MM.1S (cell line): Measurements from ENCODE around the gene FBLIM1.
A peak's percentile ranks its signal among the peaks of the same experiment; 100 is the strongest.

Experiments used
- DNase-seq: peaks from one replicate; pipeline ENCODE4 v3.0.0-alpha.2; 2015
- H2AFZ ChIP-seq: fragments of 300-600 bp; sonication (generic); 2 replicates; pipeline ENCODE4 v1.6.0; 2016; ENCODE audit warnings: antibody characterized with exemption, low read length
- H3F3A ChIP-seq: fragments of 300-600 bp; sonication (generic); 2 replicates; pipeline ENCODE4 v1.6.1; 2016; ENCODE audit warnings: mild to moderate bottlenecking, antibody characterized with exemption, low read length, moderate library complexity, mixed read lengths; ENCODE audit not compliant: insufficient read depth
- H3K27ac ChIP-seq: fragments of 300-600 bp; sonication (generic); 2 replicates; pipeline ENCODE4 v1.5.1; 2016; ENCODE audit warnings: mild to moderate bottlenecking, low read length
- H3K27me3 ChIP-seq: fragments of 300-600 bp; sonication (generic); replicated peaks from 2 replicates; pipeline ENCODE4 v1.6.0; 2016; ENCODE audit warnings: low read length; ENCODE audit not compliant: insufficient read depth
- H3K36me3 ChIP-seq: fragments of 300-600 bp; sonication (generic); replicated peaks from 2 replicates; pipeline ENCODE4 v1.6.1; 2016; ENCODE audit warnings: mild to moderate bottlenecking, low read length, mixed read lengths; ENCODE audit not compliant: insufficient read depth
- H3K4me1 ChIP-seq: fragments of 300-600 bp; sonication (generic); 2 replicates; pipeline ENCODE4 v1.6.1; 2016; ENCODE audit warnings: low read length, mixed read lengths
- H3K4me2 ChIP-seq: fragments of 300-600 bp; sonication (generic); 2 replicates; pipeline ENCODE4 v1.6.0; 2016; ENCODE audit warnings: low read depth, low read length
- H3K4me3 ChIP-seq: fragments of 300-600 bp; sonication (generic); 2 replicates; pipeline ENCODE4 v1.5.1; 2016; ENCODE audit warnings: low read length, mixed read lengths
- H3K79me2 ChIP-seq: fragments of 300-600 bp; sonication (generic); 2 replicates; pipeline ENCODE4 v1.6.1; 2016; ENCODE audit warnings: mixed run types, low read length, mixed read lengths
- H3K9ac ChIP-seq: fragments of 300-600 bp; sonication (generic); 2 replicates; pipeline ENCODE4 v1.6.1; 2016; ENCODE audit warnings: low read length, mixed read lengths
- H3K9me2 ChIP-seq: fragments of 300-600 bp; sonication (generic); replicated peaks from 2 replicates; pipeline ENCODE4 v1.6.1; 2016; ENCODE audit warnings: mild to moderate bottlenecking, low read length, mixed read lengths; ENCODE audit not compliant: insufficient read depth
- H3K9me3 ChIP-seq: fragments of 300-600 bp; sonication (generic); replicated peaks from 2 replicates; pipeline ENCODE4 v1.6.1; 2016; ENCODE audit warnings: mild to moderate bottlenecking, low read length, mixed read lengths; ENCODE audit not compliant: insufficient read depth
- H4K20me1 ChIP-seq: fragments of 300-600 bp; sonication (generic); 2 replicates; pipeline ENCODE4 v1.6.1; 2016; ENCODE audit warnings: mild to moderate bottlenecking, low read length, moderate library complexity, mixed read lengths; ENCODE audit not compliant: insufficient read depth
- EZH2 ChIP-seq: fragments of 300-600 bp; sonication (generic); optimal IDR thresholded peaks from 2 replicates; pipeline ENCODE3; 2017; ENCODE audit warnings: low read depth, mild to moderate bottlenecking, antibody characterized with exemption, low read length, mixed read lengths
- EZH2phosphoT487 ChIP-seq: fragments of 300-600 bp; sonication (generic); IDR thresholded peaks from 2 replicates; pipeline ENCODE4 v1.6.1; 2018; ENCODE audit warnings: antibody characterized with exemption, low read length
- TF ChIP-seq, protein P1 (sequence below): fragments of 300-600 bp; sonication (generic); IDR thresholded peaks from 2 replicates; pipeline ENCODE4 v1.5.1; 2016; ENCODE audit warnings: antibody characterized with exemption, low read length, mixed read lengths

Gene FBLIM1

DNA sequence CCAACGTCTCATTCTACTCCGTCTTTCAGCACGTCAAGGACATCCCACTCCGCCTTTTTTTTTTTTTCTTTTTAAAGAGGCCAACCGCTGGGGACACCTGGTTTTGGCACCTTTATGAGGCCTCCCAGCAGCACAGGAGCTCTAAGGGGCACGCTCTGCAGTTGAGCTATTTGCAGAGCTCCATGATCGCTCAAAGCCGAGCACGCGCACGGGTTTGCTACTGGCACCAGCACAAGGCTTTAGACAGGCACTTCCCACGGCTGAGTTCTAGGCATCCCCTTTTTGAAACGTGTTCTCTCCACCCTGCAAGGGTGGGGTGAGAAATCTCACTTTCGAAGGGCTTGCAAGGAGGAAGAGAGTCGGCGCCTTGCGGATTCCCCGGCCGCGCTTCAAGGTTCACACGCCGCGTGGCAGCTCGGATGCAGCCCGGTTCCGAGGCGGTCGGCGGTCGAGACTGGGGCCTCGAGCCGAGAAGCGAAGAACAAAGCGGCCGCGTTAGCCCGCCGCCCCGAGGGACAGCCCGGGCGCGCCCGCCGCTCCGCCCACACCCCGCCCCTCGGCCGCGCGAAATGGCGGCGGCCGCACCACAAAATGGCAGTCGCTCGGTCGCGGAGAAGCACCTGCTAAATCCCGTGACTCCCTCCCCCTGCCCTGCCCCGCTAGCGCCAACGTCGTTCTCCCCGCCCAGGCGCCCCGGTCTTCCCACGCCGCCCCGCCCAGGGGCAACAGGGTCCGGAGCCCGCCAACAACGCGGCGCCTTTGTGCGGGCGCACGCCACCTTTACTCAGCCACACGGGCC lies 76.0 kb downstream of the FBLIM1 start:
- DNase-seq, result peak; percentile 94
- H4K20me1 ChIP-seq, result no peaks in the 10 kb centered on the region
- H3K9me3 ChIP-seq, result no peaks in the 10 kb centered on the region
- H3K4me3 ChIP-seq, result peak overlapping the region; percentile 87
- H3K36me3 ChIP-seq, result no peaks in the 10 kb centered on the region
- H3K4me2 ChIP-seq, result peak overlapping the region; percentile 85
- H3K27ac ChIP-seq, result peak overlapping the region; percentile 100
- peak overlapping the region; percentile 76 for H2AFZ ChIP-seq
- no peaks in the 10 kb centered on the region for H3K4me1 ChIP-seq
- H3F3A ChIP-seq, result peaks cover 22% of the 10 kb centered on the region
- peak overlapping the region; percentile 99 for H3K9ac ChIP-seq
- H3K27me3 ChIP-seq, result no peaks in the 10 kb centered on the region
- TF ChIP-seq, protein P1, sequence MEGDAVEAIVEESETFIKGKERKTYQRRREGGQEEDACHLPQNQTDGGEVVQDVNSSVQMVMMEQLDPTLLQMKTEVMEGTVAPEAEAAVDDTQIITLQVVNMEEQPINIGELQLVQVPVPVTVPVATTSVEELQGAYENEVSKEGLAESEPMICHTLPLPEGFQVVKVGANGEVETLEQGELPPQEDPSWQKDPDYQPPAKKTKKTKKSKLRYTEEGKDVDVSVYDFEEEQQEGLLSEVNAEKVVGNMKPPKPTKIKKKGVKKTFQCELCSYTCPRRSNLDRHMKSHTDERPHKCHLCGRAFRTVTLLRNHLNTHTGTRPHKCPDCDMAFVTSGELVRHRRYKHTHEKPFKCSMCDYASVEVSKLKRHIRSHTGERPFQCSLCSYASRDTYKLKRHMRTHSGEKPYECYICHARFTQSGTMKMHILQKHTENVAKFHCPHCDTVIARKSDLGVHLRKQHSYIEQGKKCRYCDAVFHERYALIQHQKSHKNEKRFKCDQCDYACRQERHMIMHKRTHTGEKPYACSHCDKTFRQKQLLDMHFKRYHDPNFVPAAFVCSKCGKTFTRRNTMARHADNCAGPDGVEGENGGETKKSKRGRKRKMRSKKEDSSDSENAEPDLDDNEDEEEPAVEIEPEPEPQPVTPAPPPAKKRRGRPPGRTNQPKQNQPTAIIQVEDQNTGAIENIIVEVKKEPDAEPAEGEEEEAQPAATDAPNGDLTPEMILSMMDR, result no peak
- TF ChIP-seq EZH2 (no peak), EZH2phosphoT487 (no peak)
- no peaks in the 10 kb centered on the region for H3K9me2 ChIP-seq
- H3K79me2 ChIP-seq, result peaks cover 16% of the 10 kb centered on the region

GRCh38 chr1:15835205-15835740 lies 76.7 kb downstream of the FBLIM1 start:
- Histone ChIP-seq H3K9me2 (no peaks in the 10 kb centered on the region), H3K36me3 (no peaks in the 10 kb centered on the region), H3K9me3 (no peaks in the 10 kb centered on the region), H3K27ac (peak overlapping the region; percentile 100), H4K20me1 (no peaks in the 10 kb centered on the region), H3K79me2 (peaks cover 16% of the 10 kb centered on the region), H2AFZ (peak overlapping the region; percentile 76), H3K27me3 (no peaks in the 10 kb centered on the region), H3K4me3 (peak overlapping the region; percentile 87), H3K4me2 (peak overlapping the region; percentile 85), H3K9ac (peak overlapping the region; percentile 99), H3F3A (peaks cover 22% of the 10 kb centered on the region), H3K4me1 (no peaks in the 10 kb centered on the region)
- no peak for DNase-seq
- TF ChIP-seq EZH2 (no peak), EZH2phosphoT487 (no peak)
- TF ChIP-seq, protein P1, result no peak

DNA sequence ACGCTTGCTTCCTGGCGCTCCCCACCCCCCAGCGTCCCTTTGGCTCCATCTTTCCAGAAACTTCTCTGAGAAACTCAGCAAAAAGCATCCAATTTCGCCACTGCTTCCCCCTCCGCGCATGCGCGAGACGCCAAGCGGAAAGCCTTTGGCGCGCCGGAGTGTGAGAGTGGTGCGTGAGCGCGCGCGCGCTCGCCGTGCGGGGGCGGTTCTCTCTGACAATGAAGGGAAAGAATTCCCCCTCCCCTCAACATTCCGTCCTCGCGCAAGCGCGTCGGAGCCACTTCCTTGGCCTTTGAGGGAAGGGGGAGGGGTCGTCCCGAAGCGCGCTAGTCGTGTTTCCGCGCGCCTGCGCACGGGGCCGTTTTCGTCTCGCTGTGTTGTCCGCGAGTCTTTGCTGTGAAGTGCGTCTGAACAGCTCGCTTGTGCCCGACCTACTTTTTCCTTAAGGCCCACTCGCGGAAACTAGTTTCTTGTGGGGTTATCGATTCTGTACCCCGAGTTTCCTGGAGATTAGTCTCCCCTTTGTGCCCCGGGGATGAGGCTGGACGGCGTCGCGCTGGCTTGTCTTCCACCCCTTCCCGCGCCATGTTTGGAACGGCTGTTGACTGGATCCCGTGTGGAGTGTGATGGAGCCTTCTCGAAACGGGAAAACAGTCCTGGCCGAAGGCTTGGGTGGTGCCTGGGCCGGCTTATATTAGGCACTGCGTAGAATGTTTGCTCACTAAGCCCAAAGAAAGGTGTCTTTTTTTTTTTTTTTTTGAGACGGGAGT lies 77.3 kb downstream of the FBLIM1 start:
- no peaks in the 10 kb centered on the region for H3K4me1 ChIP-seq
- H3K4me3 ChIP-seq, result peak overlapping the region; percentile 87
- H4K20me1 ChIP-seq, result no peaks in the 10 kb centered on the region
- H3K79me2 ChIP-seq, result peaks cover 16% of the 10 kb centered on the region
- peaks cover 22% of the 10 kb centered on the region for H3F3A ChIP-seq
- H3K27me3 ChIP-seq, result no peaks in the 10 kb centered on the region
- peak; percentile 99 for DNase-seq
- peak overlapping the region; percentile 85 for H3K4me2 ChIP-seq
- H3K36me3 ChIP-seq, result no peaks in the 10 kb centered on the region
- H3K9me3 ChIP-seq, result no peaks in the 10 kb centered on the region
- TF ChIP-seq, protein P1, result no peak
- no peak for TF ChIP-seq EZH2
- no peak for TF ChIP-seq EZH2phosphoT487
- no peaks in the 10 kb centered on the region for H3K9me2 ChIP-seq
- peak overlapping the region; percentile 99 for H3K9ac ChIP-seq
- peak overlapping the region; percentile 76 for H2AFZ ChIP-seq
- H3K27ac ChIP-seq, result peak overlapping the region; percentile 100
